OCI-M1 (cell line): ENCODE data around the gene OR2A5.
"Not testable (repeated sequence)": the region's sequence is repeated elsewhere in the genome, so short reads cannot be mapped to it uniquely, and the experiment has no call there.

ENCODE experiments used
- DNase-seq: peaks from one replicate; lab custom pipeline; 2025; lab: John Stamatoyannopoulos, UW

OR2A5 gene

GRCh38 chr7:144032985-144033709 lies 15.6 kb upstream of the OR2A5 start:
- DNase-seq = no peak

- no peak for DNase-seq
Measured at GRCh38 chr7:144035385-144035784, 13.4 kb upstream of the OR2A5 start.

- DNase-seq = no peak
Measured at GRCh38 chr7:144036302-144036885, 12.4 kb upstream of the OR2A5 start.

GRCh38 chr7:144037414-144038035 lies 11.2 kb upstream of the OR2A5 start:
- DNase-seq = no peak

- DNase-seq = peak; percentile 57
Measured at GRCh38 chr7:144038887-144039286, 9.9 kb upstream of the OR2A5 start.

GRCh38 chr7:144049491-144049890 lies 743 bp downstream of the OR2A5 start:
- no peak for DNase-seq

- DNase-seq = no peak
Measured at GRCh38 chr7:144050093-144050492, 1.3 kb downstream of the OR2A5 start.

- DNase-seq = not testable (repeated sequence)
Measured at GRCh38 chr7:144050884-144051283, 2.1 kb downstream of the OR2A5 start.

- DNase-seq = no peak
Measured at GRCh38 chr7:144057954-144058353, 9.2 kb downstream of the OR2A5 start.

- peak; percentile 34 for DNase-seq
Measured at GRCh38 chr7:144063710-144064109, 15.0 kb downstream of the OR2A5 start.

- no peak for DNase-seq
Measured at GRCh38 chr7:144069511-144069910, 20.8 kb downstream of the OR2A5 start, which contains the start of gene OR2A25. OR2A25 (plus strand) TSS chr7:144069811; CDS start chr7:144074220, 4,409 bp downstream.

GRCh38 chr7:144069953-144070352 lies 21.2 kb downstream of the OR2A5 start:
- peak; percentile 1 for DNase-seq

GRCh38 chr7:144074374-144074773 lies 25.6 kb downstream of the OR2A5 start:
- DNase-seq = no peak

GRCh38 chr7:144085978-144086377 lies 37.2 kb downstream of the OR2A5 start, which contains the start of gene OR2A12:
OR2A12 (plus strand) TSS chr7:144086278; CDS start chr7:144095108, 8,830 bp downstream.
- no peak for DNase-seq

GRCh38 chr7:144086730-144087129 lies 38.0 kb downstream of the OR2A5 start:
- no peak for DNase-seq

GRCh38 chr7:144087230-144087629 lies 38.5 kb downstream of the OR2A5 start:
- no peak for DNase-seq

GRCh38 chr7:144090667-144091066 lies 41.9 kb downstream of the OR2A5 start:
- DNase-seq = no peak

- no peak for DNase-seq
Measured at GRCh38 chr7:144098776-144099175, 50.0 kb downstream of the OR2A5 start.

GRCh38 chr7:144100607-144101006 lies 51.9 kb downstream of the OR2A5 start:
- DNase-seq = no peak

- DNase-seq = no peak
Measured at GRCh38 chr7:144102041-144102440, 53.3 kb downstream of the OR2A5 start.

- DNase-seq = no peak
Measured at GRCh38 chr7:144105211-144105610, 56.5 kb downstream of the OR2A5 start.
